PC-3 (cell line): Measurements from ENCODE around the gene B4GALT2. TPM values are rescaled to one million over a fixed set of nuclear protein-coding genes. Genes with fewer than 3 reads are reported as not detected.

Experiments
- ATAC-seq: fragments of 200-7000 bp; cut with Tn5 transposase; 2 replicates; pipeline ENCODE4 v1.9.1; 2020; ENCODE audit warnings: mild to moderate bottlenecking, moderate library complexity
- BruUV-seq: library from RNA; stranded (reverse); fragments of 400-500 nt; replicated peaks from 2 replicates; lab custom pipeline; 2021; lab: Mats Ljungman, UMichigan
- CTCF ChIA-PET: fragments of 300-600 bp; sonication (Branson Sonifier 250); formaldehyde crosslinking; loops from one replicate; lab custom pipeline; 2022; ENCODE audit warnings: antibody characterized with exemption; lab: Charles Lee
- POLR2A ChIA-PET: fragments of 300-600 bp; sonication (Branson Sonifier 250); formaldehyde crosslinking; loops from one replicate; lab custom pipeline; 2022; ENCODE audit warnings: antibody characterized with exemption; ENCODE audit not compliant: unreplicated experiment; lab: Charles Lee
- DNase-seq: peaks from one replicate; pipeline ENCODE4 v3.0.0-alpha.2; 2015
- H2AFZ ChIP-seq: fragments of 300-600 bp; sonication (generic); 2 replicates; pipeline ENCODE4 v1.6.0; 2016; ENCODE audit warnings: antibody characterized with exemption, low read length
- H3F3A ChIP-seq: fragments of 300-600 bp; sonication (generic); one replicate; pipeline ENCODE4 v1.6.0; 2017; ENCODE audit warnings: antibody characterized with exemption, low read length, control low read depth, mild to moderate bottlenecking; ENCODE audit not compliant: unreplicated experiment
- H3K27ac ChIP-seq: fragments of 300-600 bp; sonication (generic); 2 replicates; pipeline ENCODE4 v1.5.1; 2016; ENCODE audit warnings: mild to moderate bottlenecking, low read length
- H3K27me3 ChIP-seq: fragments of 300-600 bp; sonication (generic); 2 replicates; pipeline ENCODE4 v1.6.1; 2016; ENCODE audit warnings: low read length, mixed read lengths
- H3K36me3 ChIP-seq: fragments of 300-600 bp; sonication (generic); 2 replicates; pipeline ENCODE4 v1.6.1; 2016; ENCODE audit warnings: low read depth, mixed run types, low read length, mixed read lengths
- H3K4me1 ChIP-seq: fragments of 300-600 bp; sonication (generic); 2 replicates; pipeline ENCODE4 v1.5.1; 2016; ENCODE audit warnings: low read length; ENCODE audit not compliant: insufficient read depth
- H3K4me2 ChIP-seq: fragments of 300-600 bp; sonication (generic); 2 replicates; pipeline ENCODE4 v1.6.0; 2016; ENCODE audit warnings: low read length
- H3K4me3 ChIP-seq: fragments of 300-600 bp; sonication (generic); 2 replicates; pipeline ENCODE4 v1.5.1; 2016; ENCODE audit warnings: mild to moderate bottlenecking, low read length, mixed read lengths
- H3K79me2 ChIP-seq: fragments of 300-600 bp; sonication (generic); 2 replicates; pipeline ENCODE4 v1.6.1; 2017; ENCODE audit warnings: low read length, mixed read lengths
- H3K9ac ChIP-seq: fragments of 300-600 bp; sonication (generic); 2 replicates; pipeline ENCODE4 v1.6.0; 2016; ENCODE audit warnings: mild to moderate bottlenecking, low read length
- H3K9me2 ChIP-seq: fragments of 300-600 bp; sonication (generic); replicated peaks from 2 replicates; pipeline ENCODE4 v1.6.1; 2016; ENCODE audit warnings: mixed run types, low read length, mixed read lengths
- H3K9me3 ChIP-seq: fragments of 300-600 bp; sonication (generic); 2 replicates; pipeline ENCODE4 v1.6.1; 2016; ENCODE audit warnings: low read length, mixed read lengths
- H4K20me1 ChIP-seq: fragments of 300-600 bp; sonication (generic); 2 replicates; pipeline ENCODE4 v1.6.1; 2016; ENCODE audit warnings: low read length, mixed read lengths
- CTCF ChIP-seq: fragments of 300-600 bp; sonication (generic); conservative IDR thresholded peaks from 2 replicates; pipeline ENCODE4 v1.5.1; 2017; ENCODE audit warnings: antibody characterized with exemption, low read depth, mild to moderate bottlenecking, low read length
- EZH2 ChIP-seq: fragments of 300-600 bp; sonication (generic); IDR thresholded peaks from one replicate; pipeline ENCODE4 v1.6.1; 2017; ENCODE audit warnings: antibody characterized with exemption, mild to moderate bottlenecking, low read length; ENCODE audit not compliant: unreplicated experiment
- EZH2phosphoT487 ChIP-seq: fragments of 300-600 bp; sonication (generic); IDR thresholded peaks from 2 replicates; pipeline ENCODE4 v1.6.1; 2018; ENCODE audit warnings: mild to moderate bottlenecking, antibody characterized with exemption, low read length, borderline replicate concordance
- intact Hi-C: fragments of 100-400 bp; cut with micrococcal nuclease; formaldehyde crosslinking; loops from 2 replicates; pipeline ENCODE4 v1.9.0; 2023
- total RNA-seq: library from RNA; depleted of rRNA; stranded (reverse); fragments of >200 nt; gene quantifications from 2 replicates; pipeline ENCODE4 v1.2.3, GENCODE V29; 2014

B4GALT2 gene
- total RNA-seq, 1 experiment from 2014 or later = 103 TPM

GRCh38 chr1:43978264-43978550, 803 bp upstream of the B4GALT2 start:
- Histone ChIP-seq H3K9me2 (no peaks in the 10 kb centered on the region), H3K4me3 (peak overlapping the region; percentile 86), H3K9me3 (no peaks in the 10 kb centered on the region), H3F3A (no peaks in the 10 kb centered on the region), H3K9ac (peak overlapping the region; percentile 77; the same call in 1 of the 2 replicates), H3K27ac (no peak overlapping the region), H3K27me3 (no peaks in the 10 kb centered on the region), H3K36me3 (peaks cover 30% of the 10 kb centered on the region), H3K4me2 (peak overlapping the region; percentile 99), H3K79me2 (peaks cover 81% of the 10 kb centered on the region), H3K4me1 (peaks cover 59% of the 10 kb centered on the region), H4K20me1 (peaks cover 23% of the 10 kb centered on the region; the same call in 1 of the 2 replicates), H2AFZ (no peak overlapping the region)
- DNase-seq (no peak), ATAC-seq (no peak)
- BruUV-seq = no TSS peak
- TF ChIP-seq CTCF = no peak
- TF ChIP-seq EZH2 = no peak
- no peak for TF ChIP-seq EZH2phosphoT487
- CTCF ChIA-PET = interaction anchor here (0.5 kb wide), 1 partner anchor 55 kb away, joined by 3 read pairs; no protein-coding TSS in a partner anchor
- POLR2A ChIA-PET = no interaction called here
- intact Hi-C loops = no loop called here

- Histone ChIP-seq H3K9me2 (no peaks in the 10 kb centered on the region), H3K27ac (peak overlapping the region; percentile 66), H3K4me3 (peak overlapping the region; percentile 77), H3K4me1 (peaks cover 49% of the 10 kb centered on the region), H3K4me2 (peak overlapping the region; percentile 97), H3K27me3 (no peaks in the 10 kb centered on the region), H3K79me2 (peaks cover 84% of the 10 kb centered on the region), H3F3A (no peaks in the 10 kb centered on the region), H3K36me3 (peaks cover 26% of the 10 kb centered on the region), H3K9me3 (no peaks in the 10 kb centered on the region), H3K9ac (peak overlapping the region; percentile 84), H2AFZ (peak overlapping the region; percentile 80), H4K20me1 (peaks cover 23% of the 10 kb centered on the region; the same call in 1 of the 2 replicates)
- ChIA-PET POLR2A (no interaction called here), CTCF (no interaction called here)
- ATAC-seq (peak; percentile 0; the same call in 1 of the 2 replicates), DNase-seq (no peak)
- intact Hi-C loops = no loop called here
- no TSS peak for BruUV-seq
- TF ChIP-seq EZH2 = no peak
Observed at GRCh38 chr1:43979261-43979527, 184 bp downstream of the B4GALT2 start.

GRCh38 chr1:43979528-43980254, 681 bp downstream of the B4GALT2 start:
- CTCF ChIA-PET = no interaction called here
- Histone ChIP-seq H2AFZ (peak overlapping the region; percentile 80), H3K4me2 (peak overlapping the region; percentile 97), H3K27ac (peak overlapping the region; percentile 66), H3K9me2 (no peaks in the 10 kb centered on the region), H4K20me1 (peaks cover 23% of the 10 kb centered on the region; the same call in 1 of the 2 replicates), H3K4me1 (peaks cover 48% of the 10 kb centered on the region), H3F3A (no peaks in the 10 kb centered on the region), H3K79me2 (peaks cover 84% of the 10 kb centered on the region), H3K9ac (peak overlapping the region; percentile 84), H3K4me3 (peak overlapping the region; percentile 77), H3K9me3 (no peaks in the 10 kb centered on the region), H3K27me3 (no peaks in the 10 kb centered on the region), H3K36me3 (peaks cover 26% of the 10 kb centered on the region)
- DNase-seq = peak; percentile 40
- TF ChIP-seq EZH2 (no peak), EZH2phosphoT487 (no peak), CTCF (no peak)
- TSS peak; percentile 18 for BruUV-seq
- intact Hi-C loops = no loop called here
- peak; percentile 16 for ATAC-seq
- POLR2A ChIA-PET = no interaction called here
